ENCODE measurements around the gene TMED7.

The TMED7 gene

GRCh38 chr5:115573133-115573532 lies 52.7 kb downstream of the TMED7 start:
- Histone ChIP-seq H3K27ac (ENCODE audit: low read length) (no peak overlapping the region), H3K4me2 (ENCODE audit: insufficient read depth, low read length) (no peak overlapping the region), H3K9ac (ENCODE audit: low read depth, low read length) (no peak overlapping the region), H3K36me3 (ENCODE audit: insufficient read depth, low read length) (no peaks in the 10 kb centered on the region), H3K27me3 (ENCODE audit: insufficient read depth, low read length, poor library complexity) (peaks cover 2% of the 10 kb centered on the region), H3K79me2 (ENCODE audit: insufficient read depth, low read length) (no peaks in the 10 kb centered on the region), H3K4me1 (ENCODE audit: insufficient read depth, low read length) (no peaks in the 10 kb centered on the region), H3K9me3 (ENCODE audit: insufficient read depth, low read length, severe bottlenecking) (no peaks in the 10 kb centered on the region), H2AFZ (ENCODE audit: low read depth, low read length) (no peak overlapping the region), H3K4me3 (ENCODE audit: low read depth in 1 of 2, low read length in 2 of 2) (no peak overlapping the region), H4K20me1 (ENCODE audit: insufficient read depth, low read length) (no peaks in the 10 kb centered on the region)
- TF ChIP-seq EZH2 (IDR thresholded peaks at IDR 0.05; ENCODE audit: borderline replicate concordance, low read depth, low read length, severe bottlenecking): no peak
- TF ChIP-seq CTCF (IDR thresholded peaks at IDR 0.05; ENCODE audit: borderline replicate concordance, extremely low read depth, low read length, poor library complexity, severe bottlenecking): no peak
- no peak for ATAC-seq (ENCODE audit: insufficient read depth, low read depth)
- no peak for DNase-seq

DNA sequence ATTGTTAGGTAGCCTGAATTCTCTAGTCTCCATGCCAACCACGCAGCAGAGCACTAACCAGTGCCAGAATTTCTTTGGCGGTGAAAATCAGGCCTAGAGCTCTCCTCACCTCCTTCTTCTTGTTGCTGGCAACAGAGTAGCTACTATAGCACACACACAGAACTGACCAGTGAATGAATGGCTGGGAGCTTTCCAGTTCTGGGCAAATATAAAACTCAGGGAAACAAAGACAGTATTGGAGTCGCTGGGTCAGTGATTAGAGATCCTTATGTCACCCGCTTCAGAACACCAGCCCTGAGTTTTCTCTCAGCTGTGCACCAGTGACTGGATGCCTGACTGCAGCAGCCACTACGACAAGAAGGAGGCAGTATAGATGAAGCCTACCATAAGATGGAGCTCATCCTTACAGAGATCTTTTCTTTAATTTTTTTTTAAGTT lies 54.4 kb downstream of the TMED7 start:
- DNase-seq: no peak

DNA sequence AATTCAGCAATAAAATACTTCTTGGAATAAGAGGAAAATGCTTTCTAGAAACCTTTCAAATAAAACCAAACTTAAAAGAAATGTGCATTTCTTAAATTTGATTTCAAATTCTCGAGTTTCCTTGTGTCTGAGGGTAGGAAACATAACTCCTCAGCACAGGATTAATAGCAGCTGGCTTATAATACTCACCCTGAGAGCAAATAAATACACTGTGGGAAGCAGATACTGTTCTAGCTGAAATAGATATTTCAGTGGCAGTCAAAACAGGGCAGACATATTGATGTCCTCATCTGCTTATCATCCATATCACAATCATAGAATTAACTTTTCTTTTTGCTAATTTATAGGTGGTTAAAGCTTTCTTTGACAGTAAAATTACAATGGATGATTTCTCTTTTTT lies 57.2 kb downstream of the TMED7 start:
- Histone ChIP-seq H3K4me1 (ENCODE audit: insufficient read depth, low read length) (no peaks in the 10 kb centered on the region), H4K20me1 (ENCODE audit: insufficient read depth, low read length) (no peaks in the 10 kb centered on the region), H3K4me3 (ENCODE audit: low read depth in 1 of 2, low read length in 2 of 2) (no peak overlapping the region), H3K36me3 (ENCODE audit: insufficient read depth, low read length) (no peaks in the 10 kb centered on the region), H3K4me2 (ENCODE audit: insufficient read depth, low read length) (no peak overlapping the region), H3K79me2 (ENCODE audit: insufficient read depth, low read length) (no peaks in the 10 kb centered on the region), H3K9me3 (ENCODE audit: insufficient read depth, low read length, severe bottlenecking) (no peaks in the 10 kb centered on the region), H3K27ac (ENCODE audit: low read length) (no peak overlapping the region), H3K9ac (ENCODE audit: low read depth, low read length) (no peak overlapping the region), H2AFZ (ENCODE audit: low read depth, low read length) (no peak overlapping the region), H3K27me3 (ENCODE audit: insufficient read depth, low read length, poor library complexity) (peaks cover 2% of the 10 kb centered on the region)
- ATAC-seq (ENCODE audit: insufficient read depth, low read depth): no peak
- TF ChIP-seq EZH2 (IDR thresholded peaks at IDR 0.05; ENCODE audit: borderline replicate concordance, low read depth, low read length, severe bottlenecking): no peak
- no peak for TF ChIP-seq CTCF (IDR thresholded peaks at IDR 0.05; ENCODE audit: borderline replicate concordance, extremely low read depth, low read length, poor library complexity, severe bottlenecking)
- no peak for DNase-seq

More for the DNA sequence above, 54.4 kb downstream of the TMED7 start:
- no peak overlapping the region for H2AFZ ChIP-seq (ENCODE audit: low read depth, low read length)
- no peaks in the 10 kb centered on the region for H3K79me2 ChIP-seq (ENCODE audit: insufficient read depth, low read length)
- peaks cover 2% of the 10 kb centered on the region for H3K27me3 ChIP-seq (ENCODE audit: insufficient read depth, low read length, poor library complexity)
- no peaks in the 10 kb centered on the region for H3K9me3 ChIP-seq (ENCODE audit: insufficient read depth, low read length, severe bottlenecking)
- H3K36me3 ChIP-seq (ENCODE audit: insufficient read depth, low read length): no peaks in the 10 kb centered on the region
- H3K4me2 ChIP-seq (ENCODE audit: insufficient read depth, low read length): no peak overlapping the region
- TF ChIP-seq CTCF (IDR thresholded peaks at IDR 0.05; ENCODE audit: borderline replicate concordance, extremely low read depth, low read length, poor library complexity, severe bottlenecking): no peak
- no peak for TF ChIP-seq EZH2 (IDR thresholded peaks at IDR 0.05; ENCODE audit: borderline replicate concordance, low read depth, low read length, severe bottlenecking)
- no peak overlapping the region for H3K27ac ChIP-seq (ENCODE audit: low read length)
- H3K4me3 ChIP-seq (ENCODE audit: low read depth in 1 of 2, low read length in 2 of 2): no peak overlapping the region
- H4K20me1 ChIP-seq (ENCODE audit: insufficient read depth, low read length): no peaks in the 10 kb centered on the region
- no peak overlapping the region for H3K9ac ChIP-seq (ENCODE audit: low read depth, low read length)
- no peak for ATAC-seq (ENCODE audit: insufficient read depth, low read depth)
- H3K4me1 ChIP-seq (ENCODE audit: insufficient read depth, low read length): no peaks in the 10 kb centered on the region

DNA sequence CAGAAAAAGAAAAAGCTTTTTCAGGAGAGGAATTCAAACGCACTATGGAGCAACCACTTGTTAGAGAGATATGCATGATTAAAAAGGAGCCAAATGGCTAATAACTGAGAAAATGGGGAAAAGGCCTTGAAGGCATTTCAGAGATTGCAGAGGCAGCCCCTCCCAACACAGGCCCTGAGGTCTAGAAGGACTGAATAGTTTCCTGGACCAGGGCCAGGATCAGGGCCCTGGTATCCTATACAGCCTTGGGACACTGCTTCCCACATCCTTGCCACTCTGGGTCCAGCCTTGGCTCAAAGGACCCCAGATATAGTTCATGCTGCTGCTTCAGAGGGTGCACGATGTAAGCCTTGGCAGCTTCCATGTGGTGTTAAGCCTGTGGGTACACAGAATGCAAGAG lies 60.6 kb downstream of the TMED7 start:
- H3K9ac ChIP-seq (ENCODE audit: low read depth, low read length): no peak overlapping the region
- H3K4me1 ChIP-seq (ENCODE audit: insufficient read depth, low read length): no peaks in the 10 kb centered on the region
- no peaks in the 10 kb centered on the region for H3K79me2 ChIP-seq (ENCODE audit: insufficient read depth, low read length)
- H2AFZ ChIP-seq (ENCODE audit: low read depth, low read length): no peak overlapping the region
- TF ChIP-seq EZH2 (IDR thresholded peaks at IDR 0.05; ENCODE audit: borderline replicate concordance, low read depth, low read length, severe bottlenecking): no peak
- no peak for TF ChIP-seq CTCF (IDR thresholded peaks at IDR 0.05; ENCODE audit: borderline replicate concordance, extremely low read depth, low read length, poor library complexity, severe bottlenecking)
- no peak overlapping the region for H3K4me2 ChIP-seq (ENCODE audit: insufficient read depth, low read length)
- DNase-seq (no peak), ATAC-seq (ENCODE audit: insufficient read depth, low read depth) (no peak)
- no peaks in the 10 kb centered on the region for H3K27me3 ChIP-seq (ENCODE audit: insufficient read depth, low read length, poor library complexity)
- H3K27ac ChIP-seq (ENCODE audit: low read length): no peak overlapping the region
- no peaks in the 10 kb centered on the region for H4K20me1 ChIP-seq (ENCODE audit: insufficient read depth, low read length)
- no peaks in the 10 kb centered on the region for H3K9me3 ChIP-seq (ENCODE audit: insufficient read depth, low read length, severe bottlenecking)
- H3K36me3 ChIP-seq (ENCODE audit: insufficient read depth, low read length): no peaks in the 10 kb centered on the region
- no peak overlapping the region for H3K4me3 ChIP-seq (ENCODE audit: low read depth in 1 of 2, low read length in 2 of 2)

Measured in DND-41 (cell line).